Astrocyte (in vitro differentiated cells and primary cell): Measurements from ENCODE around the gene RIMS4. TPM values are rescaled to one million over a fixed set of nuclear protein-coding genes. Genes with fewer than 3 reads are reported as not detected.
"Not testable (repeated sequence)": the region's sequence is repeated elsewhere in the genome, so short reads cannot be mapped to it uniquely, and the experiment has no call there.

Experiments used
- DNase-seq: peaks from one replicate; pipeline ENCODE4 v3.0.0-alpha.2; 2010; ENCODE audit warnings: low read depth
- FAIRE-seq: peaks from 2 replicates; lab custom pipeline; 2011; peaks lifted over from hg19 to GRCh38; lab: Jason Lieb, UNC
- H2AFZ ChIP-seq: 2 replicates; pipeline ENCODE4 v1.6.0; 2012; ENCODE audit warnings: low read depth, low read length, inconsistent platforms
- H3K27ac ChIP-seq: 2 replicates; pipeline ENCODE4 v1.5.1; 2011; ENCODE audit warnings: low read depth, low read length, inconsistent platforms
- H3K27me3 ChIP-seq: 2 replicates; pipeline ENCODE4 v1.6.0; 2011; ENCODE audit warnings: low read length, inconsistent platforms; ENCODE audit not compliant: insufficient read depth
- H3K36me3 ChIP-seq: 2 replicates; pipeline ENCODE4 v1.5.1; 2011; ENCODE audit warnings: low read length, inconsistent platforms; ENCODE audit not compliant: insufficient read depth
- H3K4me1 ChIP-seq: 2 replicates; pipeline ENCODE4 v1.5.1; 2011; ENCODE audit warnings: low read length, inconsistent platforms; ENCODE audit not compliant: insufficient read depth
- H3K4me2 ChIP-seq: 2 replicates; pipeline ENCODE4 v1.6.0; 2012; ENCODE audit warnings: low read length, inconsistent platforms
- H3K4me3 ChIP-seq: 2 replicates; pipeline ENCODE4 v1.5.1; 2011; ENCODE audit warnings: low read depth, mild to moderate bottlenecking, low read length, inconsistent platforms; ENCODE audit not compliant: insufficient read depth
- H3K79me2 ChIP-seq: 2 replicates; pipeline ENCODE4 v1.6.0; 2012; ENCODE audit warnings: mild to moderate bottlenecking, low read length, inconsistent platforms; ENCODE audit not compliant: insufficient read depth
- H3K9ac ChIP-seq: 2 replicates; pipeline ENCODE4 v1.6.0; 2012; ENCODE audit warnings: mild to moderate bottlenecking, low read length, inconsistent platforms
- H3K9me3 ChIP-seq: 2 replicates; pipeline ENCODE4 v1.5.1; 2012; ENCODE audit warnings: low read depth, mild to moderate bottlenecking, low read length, inconsistent platforms; ENCODE audit not compliant: insufficient read depth
- H4K20me1 ChIP-seq: 2 replicates; pipeline ENCODE4 v1.6.0; 2012; ENCODE audit warnings: low read length, inconsistent platforms; ENCODE audit not compliant: insufficient read depth
- H3K27ac Mint-ChIP-seq: one replicate; pipeline ENCODE4 v1.8.0; 2021; ENCODE audit warnings: mild to moderate bottlenecking, mixed read lengths; ENCODE audit not compliant: unreplicated experiment
- H3K27me3 Mint-ChIP-seq: one replicate; pipeline ENCODE4 v1.8.0; 2021; ENCODE audit warnings: low read depth, mixed read lengths; ENCODE audit not compliant: unreplicated experiment
- H3K36me3 Mint-ChIP-seq: one replicate; pipeline ENCODE4 v1.8.0; 2021; ENCODE audit warnings: low read depth, mixed read lengths; ENCODE audit not compliant: unreplicated experiment
- H3K4me1 Mint-ChIP-seq: one replicate; pipeline ENCODE4 v1.8.0; 2021; ENCODE audit warnings: low read depth, mixed read lengths; ENCODE audit not compliant: unreplicated experiment
- H3K4me3 Mint-ChIP-seq: one replicate; pipeline ENCODE4 v1.8.0; 2021; ENCODE audit warnings: mild to moderate bottlenecking, moderate library complexity, mixed read lengths; ENCODE audit not compliant: unreplicated experiment
- H3K9me3 Mint-ChIP-seq: one replicate; pipeline ENCODE4 v1.8.0; 2021; ENCODE audit warnings: mild to moderate bottlenecking, mixed read lengths; ENCODE audit not compliant: unreplicated experiment
- CTCF ChIP-seq: IDR thresholded peaks from 2 replicates; pipeline ENCODE4 v1.5.1; 2011; ENCODE audit warnings: low read depth, mild to moderate bottlenecking, inconsistent platforms, low read length, moderate library complexity; ENCODE audit not compliant: insufficient read depth
- EZH2 ChIP-seq: IDR thresholded peaks from 2 replicates; pipeline ENCODE4 v1.6.1; 2012; ENCODE audit warnings: mild to moderate bottlenecking, low read length, inconsistent platforms; ENCODE audit not compliant: insufficient read depth
- total RNA-seq: library from RNA; stranded (reverse); gene quantifications from 2 replicates; pipeline ENCODE4 v1.2.1, GENCODE V29; 2021

RIMS4 gene
- total RNA-seq, 1 donor from 2014 or later = 0.48 TPM

- H3K9me3 Mint-ChIP-seq = peaks cover 2% of the 10 kb centered on the region
- peaks cover 4% of the 10 kb centered on the region for H3K9me3 ChIP-seq
- no peaks in the 10 kb centered on the region for H3K36me3 Mint-ChIP-seq
- no peaks in the 10 kb centered on the region for H3K79me2 ChIP-seq
- no peak overlapping the region for H2AFZ ChIP-seq
- H3K4me2 ChIP-seq = no peak overlapping the region
- no peak overlapping the region for H3K27ac ChIP-seq
- DNase-seq (no peak), FAIRE-seq (no peak)
- peaks cover 3% of the 10 kb centered on the region for H3K27me3 Mint-ChIP-seq
- H3K4me3 Mint-ChIP-seq = no peak overlapping the region
- H3K36me3 ChIP-seq = no peaks in the 10 kb centered on the region
- peaks cover under 1% of the 10 kb centered on the region for H3K4me1 Mint-ChIP-seq
- TF ChIP-seq CTCF = no peak
- TF ChIP-seq EZH2 = no peak
- no peaks in the 10 kb centered on the region for H4K20me1 ChIP-seq
- H3K27ac Mint-ChIP-seq = no peak overlapping the region
- H3K9ac ChIP-seq = no peak overlapping the region
- H3K4me1 ChIP-seq = no peaks in the 10 kb centered on the region
- no peak overlapping the region for H3K4me3 ChIP-seq
- peaks cover 11% of the 10 kb centered on the region for H3K27me3 ChIP-seq
Observed at GRCh38 chr20:44827401-44827800, 17.1 kb upstream of the RIMS4 start.

- peaks cover 24% of the 10 kb centered on the region for H3K27me3 Mint-ChIP-seq
- H3K79me2 ChIP-seq, DNase-seq, H3K9ac ChIP-seq, FAIRE-seq, H2AFZ ChIP-seq, H3K9me3 ChIP-seq, H3K4me1 ChIP-seq, H3K4me3 ChIP-seq, H4K20me1 ChIP-seq, H3K9me3 Mint-ChIP-seq, H3K27me3 ChIP-seq, H3K27ac ChIP-seq, H3K36me3 ChIP-seq, H3K36me3 Mint-ChIP-seq, H3K4me3 Mint-ChIP-seq, H3K4me1 Mint-ChIP-seq, H3K27ac Mint-ChIP-seq, H3K4me2 ChIP-seq: not testable (repeated sequence)
Observed at GRCh38 chr20:44821576-44821975, 11.2 kb upstream of the RIMS4 start.

GRCh38 chr20:44819936-44820335 is 9.6 kb upstream of the RIMS4 start:
- Histone ChIP-seq H3K27ac (no peak overlapping the region), H4K20me1 (no peaks in the 10 kb centered on the region), H3K4me1 (no peaks in the 10 kb centered on the region), H3K9me3 (no peaks in the 10 kb centered on the region), H3K4me3 (no peak overlapping the region), H3K27me3 (peaks cover 10% of the 10 kb centered on the region), H3K4me2 (no peak overlapping the region), H3K79me2 (no peaks in the 10 kb centered on the region), H3K9ac (no peak overlapping the region), H2AFZ (no peak overlapping the region), H3K36me3 (no peaks in the 10 kb centered on the region)
- TF ChIP-seq CTCF (no peak), EZH2 (no peak)
- Mint-ChIP-seq H3K9me3 (no peaks in the 10 kb centered on the region), H3K36me3 (peaks cover 2% of the 10 kb centered on the region), H3K4me1 (no peaks in the 10 kb centered on the region), H3K27ac (no peak overlapping the region), H3K4me3 (no peak overlapping the region), H3K27me3 (peaks cover 36% of the 10 kb centered on the region)
- no peak for DNase-seq
- no peak for FAIRE-seq
